SJSA1 (cell line): Measurements from ENCODE around the gene DNAH11. TPM values are rescaled to one million over a fixed set of nuclear protein-coding genes. Genes with fewer than 3 reads are reported as not detected.
"Not testable (repeated sequence)": the region's sequence is repeated elsewhere in the genome, so short reads cannot be mapped to it uniquely, and the experiment has no call there.

Experiments
- DNase-seq, 2 experiments: peaks; one replicate each; pipeline ENCODE4 v3.0.0-alpha.2; 2015 to 2020; ENCODE audit warnings: low spot score in 2 of 2, low read depth in 1 of 2
- H3K27ac ChIP-seq: fragments of 250-450 bp; sonication (Bioruptor Pico); 2 replicates; pipeline ENCODE4 v1.5.1; 2020; ENCODE audit warnings: mild to moderate bottlenecking, moderate library complexity
- H3K27me3 ChIP-seq: fragments of 250-450 bp; sonication (Bioruptor Pico); replicated peaks from 2 replicates; pipeline ENCODE4 v1.5.1; 2020; ENCODE audit warnings: mild to moderate bottlenecking, moderate library complexity
- H3K36me3 ChIP-seq: fragments of 250-450 bp; sonication (Bioruptor Pico); 2 replicates; pipeline ENCODE4 v1.5.1; 2020; ENCODE audit warnings: mild to moderate bottlenecking
- H3K4me1 ChIP-seq: fragments of 250-450 bp; sonication (Bioruptor Pico); replicated peaks from 2 replicates; pipeline ENCODE4 v1.6.1; 2021; ENCODE audit warnings: mild to moderate bottlenecking
- H3K4me3 ChIP-seq: fragments of 250-450 bp; sonication (Bioruptor Pico); 2 replicates; pipeline ENCODE4 v1.5.1; 2020; ENCODE audit warnings: mild to moderate bottlenecking
- H3K9me3 ChIP-seq: fragments of 250-450 bp; sonication (Bioruptor Pico); replicated peaks from 2 replicates; pipeline ENCODE4 v1.5.1; 2020; ENCODE audit warnings: mild to moderate bottlenecking
- total RNA-seq: library from RNA; depleted of rRNA; stranded (reverse); fragments of >200 nt; shearing (Covaris generic); gene quantifications from 2 replicates; pipeline ENCODE4 v1.2.3, GENCODE V29; 2014

The DNAH11 gene
- total RNA-seq, 1 experiment from 2014 or later, result 13.1 TPM

GRCh38 chr7:21819048-21819447 lies 276.2 kb downstream of the DNAH11 start:
- no peaks in the 10 kb centered on the region for H3K27me3 ChIP-seq
- no peak overlapping the region for H3K27ac ChIP-seq
- no peak for DNase-seq
- no peak overlapping the region for H3K4me3 ChIP-seq
- H3K9me3 ChIP-seq, result no peaks in the 10 kb centered on the region
- no peaks in the 10 kb centered on the region for H3K36me3 ChIP-seq
- no peaks in the 10 kb centered on the region for H3K4me1 ChIP-seq

GRCh38 chr7:21828841-21829240 lies 286.0 kb downstream of the DNAH11 start:
- Histone ChIP-seq H3K4me1 (no peaks in the 10 kb centered on the region), H3K9me3 (no peaks in the 10 kb centered on the region), H3K27me3 (0 out of 2 replicates have a peak, but pooled peaks cover 3% of the 10 kb centered on the region), H3K4me3 (no peak overlapping the region), H3K36me3 (no peaks in the 10 kb centered on the region), H3K27ac (no peak overlapping the region)
- no peak for DNase-seq

GRCh38 chr7:21829731-21830130 lies 286.9 kb downstream of the DNAH11 start:
- no peak for DNase-seq
- no peak overlapping the region for H3K4me3 ChIP-seq
- H3K27me3 ChIP-seq, result peaks cover 3% of the 10 kb centered on the region; the same call in 1 of the 2 replicates
- H3K27ac ChIP-seq, result no peak overlapping the region
- no peaks in the 10 kb centered on the region for H3K36me3 ChIP-seq
- H3K4me1 ChIP-seq, result no peaks in the 10 kb centered on the region
- no peaks in the 10 kb centered on the region for H3K9me3 ChIP-seq

GRCh38 chr7:21844742-21845141 lies 301.9 kb downstream of the DNAH11 start:
- no peak for DNase-seq
- Histone ChIP-seq H3K4me3 (no peak overlapping the region), H3K9me3 (no peaks in the 10 kb centered on the region)

DNA sequence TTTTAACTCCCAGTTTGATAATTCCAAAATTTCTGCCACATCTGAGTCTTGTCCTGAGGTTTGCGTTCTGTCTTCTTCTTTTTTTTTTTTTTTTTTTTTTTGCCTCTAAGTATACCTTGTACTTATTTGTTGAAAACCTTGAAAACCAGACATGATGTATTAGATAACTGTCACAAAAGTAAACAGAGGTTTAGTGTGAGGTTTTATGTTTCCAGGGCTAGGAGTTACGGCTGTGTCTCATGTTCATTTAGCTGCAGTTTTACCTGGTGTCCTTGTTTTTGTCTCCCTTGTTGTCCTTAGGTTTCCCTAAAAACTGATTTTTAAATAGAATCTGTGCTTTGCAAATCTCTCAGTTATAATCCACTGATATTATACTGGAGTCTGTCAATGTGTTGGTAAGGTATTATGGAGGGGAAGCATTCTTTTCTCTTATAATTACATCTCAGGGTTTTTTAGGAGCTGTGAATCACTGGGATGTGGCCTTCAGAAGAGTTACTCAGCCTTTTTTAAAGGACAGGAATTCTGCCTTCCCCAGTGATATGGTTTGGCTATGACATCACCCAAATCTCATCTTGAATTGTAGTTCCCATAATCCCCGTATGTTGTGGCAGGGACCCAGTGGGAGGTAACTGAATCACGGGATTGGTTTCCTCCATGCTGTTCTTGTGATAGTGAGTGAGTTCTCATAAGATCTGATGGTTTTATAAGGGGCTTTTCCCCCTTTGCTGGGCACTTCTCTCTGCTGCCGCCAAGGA lies 307.9 kb downstream of the DNAH11 start:
- DNase-seq, result no peak
- Histone ChIP-seq H3K4me1 (no peaks in the 10 kb centered on the region), H3K27me3 (no peaks in the 10 kb centered on the region), H3K4me3 (no peak overlapping the region), H3K9me3 (no peaks in the 10 kb centered on the region), H3K36me3 (no peaks in the 10 kb centered on the region), H3K27ac (no peak overlapping the region)

More at GRCh38 chr7:21844742-21845141, 301.9 kb downstream of the DNAH11 start:
- Histone ChIP-seq H3K27me3 (no peaks in the 10 kb centered on the region), H3K4me1 (no peaks in the 10 kb centered on the region), H3K27ac (no peak overlapping the region), H3K36me3 (no peaks in the 10 kb centered on the region)

DNA sequence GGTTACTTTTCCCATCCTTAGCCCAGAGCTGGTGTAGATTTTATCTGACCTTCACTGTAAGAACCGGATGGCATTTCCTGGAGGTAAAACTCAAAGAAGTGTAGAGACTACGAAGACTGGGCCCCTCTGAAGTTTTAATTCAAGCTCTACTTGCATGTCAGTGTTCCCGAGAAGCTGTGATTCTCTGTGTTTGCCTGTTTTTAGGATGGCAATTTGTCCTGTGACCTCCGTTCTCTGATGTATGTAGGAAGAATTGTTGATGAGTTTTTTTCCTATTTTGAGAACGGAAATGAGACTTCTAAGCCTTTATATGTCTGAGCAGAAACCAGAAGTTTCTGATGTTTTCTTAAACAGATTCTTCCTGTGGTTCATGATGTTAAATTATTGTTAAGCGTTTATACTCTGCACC lies 308.7 kb downstream of the DNAH11 start:
- Histone ChIP-seq H3K9me3 (no peaks in the 10 kb centered on the region), H3K4me1 (no peaks in the 10 kb centered on the region), H3K27ac (no peak overlapping the region), H3K36me3 (no peaks in the 10 kb centered on the region), H3K27me3 (no peaks in the 10 kb centered on the region), H3K4me3 (no peak overlapping the region)
- DNase-seq, result no peak

GRCh38 chr7:21865631-21866204 lies 322.9 kb downstream of the DNAH11 start:
- not testable (repeated sequence) for H3K9me3 ChIP-seq, H3K27me3 ChIP-seq, H3K36me3 ChIP-seq, H3K4me3 ChIP-seq, H3K27ac ChIP-seq, DNase-seq, H3K4me1 ChIP-seq

DNA sequence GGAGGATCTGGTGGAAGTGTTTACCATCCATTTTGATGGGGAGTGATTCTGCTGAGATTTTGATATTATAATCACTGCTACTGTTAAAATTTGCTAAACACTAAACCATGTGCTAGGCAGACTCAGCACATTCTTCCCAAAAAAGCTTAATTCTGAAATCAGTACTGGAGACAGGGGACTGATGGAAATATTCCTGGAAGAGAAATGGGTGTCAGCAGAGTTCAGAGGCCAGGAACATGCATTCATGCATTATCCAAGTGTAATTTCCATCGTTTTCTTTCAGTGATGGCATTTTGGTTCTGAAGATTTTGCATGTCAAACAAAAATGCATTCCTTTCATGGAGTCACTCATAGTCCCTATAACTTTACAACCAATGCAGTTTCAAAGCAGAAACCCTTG lies 323.9 kb downstream of the DNAH11 start:
- Histone ChIP-seq H3K27ac (no peak overlapping the region), H3K27me3 (no peaks in the 10 kb centered on the region)
- no peak for DNase-seq

GRCh38 chr7:21867226-21867625 lies 324.4 kb downstream of the DNAH11 start:
- H3K27me3 ChIP-seq, result no peaks in the 10 kb centered on the region
- no peaks in the 10 kb centered on the region for H3K4me1 ChIP-seq
- H3K9me3 ChIP-seq, result no peaks in the 10 kb centered on the region
- H3K36me3 ChIP-seq, result no peaks in the 10 kb centered on the region
- H3K27ac ChIP-seq, result no peak overlapping the region
- no peak for DNase-seq
- H3K4me3 ChIP-seq, result no peak overlapping the region

More for the DNA sequence above, 323.9 kb downstream of the DNAH11 start:
- Histone ChIP-seq H3K4me1 (no peaks in the 10 kb centered on the region), H3K4me3 (no peak overlapping the region), H3K9me3 (no peaks in the 10 kb centered on the region), H3K36me3 (no peaks in the 10 kb centered on the region)

DNA sequence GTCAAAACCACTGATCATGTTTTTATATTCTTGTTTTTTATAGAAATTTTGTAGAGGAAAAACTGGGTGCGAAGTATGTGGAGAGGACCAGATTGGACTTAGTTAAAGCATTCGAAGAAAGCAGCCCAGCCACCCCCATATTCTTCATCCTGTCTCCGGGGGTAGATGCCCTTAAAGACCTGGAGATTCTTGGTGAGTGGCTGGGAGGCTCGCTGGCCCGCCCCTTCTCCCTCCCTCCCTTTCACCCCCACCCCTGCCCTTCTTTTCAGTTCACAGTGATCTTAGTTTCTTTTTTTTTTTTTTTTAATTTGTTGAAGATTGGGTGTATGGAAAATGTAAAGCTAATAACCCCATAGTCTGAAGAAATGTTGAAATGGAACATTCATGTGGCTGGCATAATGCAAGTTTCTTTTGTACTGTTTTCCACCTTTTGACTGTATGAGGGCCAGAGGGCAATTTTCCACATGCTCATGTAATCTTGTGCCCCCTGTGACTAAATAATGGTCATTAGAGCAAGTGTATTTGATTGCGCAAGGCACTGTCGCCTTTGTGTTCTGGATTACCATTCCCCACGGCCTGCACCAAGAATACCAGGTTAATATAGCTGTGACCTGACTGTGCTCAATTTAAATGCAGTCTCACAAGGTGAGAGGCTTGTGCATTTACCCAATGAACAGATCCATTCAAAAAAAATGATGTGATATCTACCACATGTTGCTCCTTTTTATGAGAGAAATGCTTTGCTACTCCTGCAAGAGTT lies 325.2 kb downstream of the DNAH11 start:
- Histone ChIP-seq H3K4me1 (no peaks in the 10 kb centered on the region), H3K27me3 (no peaks in the 10 kb centered on the region), H3K27ac (no peak overlapping the region), H3K4me3 (no peak overlapping the region), H3K36me3 (no peaks in the 10 kb centered on the region), H3K9me3 (no peaks in the 10 kb centered on the region)
- DNase-seq, result no peak

- H3K4me3 ChIP-seq, result no peak overlapping the region
- no peaks in the 10 kb centered on the region for H3K9me3 ChIP-seq
- no peaks in the 10 kb centered on the region for H3K27me3 ChIP-seq
- H3K36me3 ChIP-seq, result no peaks in the 10 kb centered on the region
- no peak overlapping the region for H3K27ac ChIP-seq
- no peak for DNase-seq
- H3K4me1 ChIP-seq, result no peaks in the 10 kb centered on the region
Observed at GRCh38 chr7:21868576-21868850, 325.7 kb downstream of the DNAH11 start.

DNA sequence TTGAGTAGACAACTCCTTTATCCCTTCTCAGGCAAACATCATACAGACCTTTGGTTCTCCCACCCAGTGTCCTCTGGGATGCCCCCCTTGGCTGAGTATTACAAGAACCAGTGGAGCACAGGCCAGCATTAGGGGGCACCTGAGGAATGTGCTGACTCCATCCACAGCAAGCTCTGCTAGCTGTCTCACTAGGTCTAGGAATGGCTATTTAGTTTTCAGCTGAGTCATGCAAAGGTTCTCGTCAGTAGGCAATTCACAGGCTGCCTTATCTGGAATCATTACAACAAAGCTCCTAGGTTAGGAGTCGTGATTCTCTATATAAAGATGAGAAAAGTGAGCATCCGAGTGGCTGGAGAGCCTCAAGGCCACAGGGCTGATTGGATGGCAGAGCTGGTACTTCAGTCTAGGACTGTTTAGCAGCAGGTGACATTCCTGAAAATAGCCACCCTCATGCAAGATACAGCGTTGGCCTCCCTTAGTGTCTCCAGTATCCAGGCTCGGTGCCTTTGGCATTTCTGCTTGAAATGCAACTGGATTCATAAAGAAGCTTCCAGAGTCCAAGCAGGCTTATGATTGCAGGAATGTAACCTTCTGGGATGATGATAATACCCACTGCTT lies 327.1 kb downstream of the DNAH11 start:
- Histone ChIP-seq H3K36me3 (no peaks in the 10 kb centered on the region), H3K27ac (no peak overlapping the region), H3K9me3 (no peaks in the 10 kb centered on the region), H3K4me1 (no peaks in the 10 kb centered on the region), H3K27me3 (no peaks in the 10 kb centered on the region), H3K4me3 (no peak overlapping the region)
- DNase-seq, result no peak

DNA sequence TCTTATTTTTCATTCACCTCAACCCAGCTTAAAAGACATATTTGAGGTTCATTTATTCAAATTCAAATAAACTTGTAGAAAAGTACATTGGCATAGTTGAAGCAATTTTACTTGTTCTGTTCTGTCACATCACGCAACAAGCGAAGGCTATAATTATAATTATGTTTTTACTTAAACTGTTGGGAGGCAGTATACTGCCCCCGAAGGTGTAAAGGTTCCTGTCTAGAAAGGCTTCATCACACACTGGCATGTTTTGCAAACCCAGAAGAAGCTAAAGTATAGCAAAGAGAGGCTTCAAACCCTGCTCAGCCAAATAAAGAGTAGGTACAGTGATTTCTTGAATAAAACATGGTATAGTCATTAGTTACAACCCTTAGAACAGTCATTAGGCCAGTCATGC lies 340.2 kb downstream of the DNAH11 start:
- Histone ChIP-seq H3K36me3 (no peaks in the 10 kb centered on the region), H3K27ac (no peak overlapping the region), H3K4me3 (no peak overlapping the region), H3K9me3 (no peaks in the 10 kb centered on the region), H3K4me1 (no peaks in the 10 kb centered on the region), H3K27me3 (0 out of 2 replicates have a peak, but pooled peaks cover 5% of the 10 kb centered on the region)
- DNase-seq, result no peak

DNA sequence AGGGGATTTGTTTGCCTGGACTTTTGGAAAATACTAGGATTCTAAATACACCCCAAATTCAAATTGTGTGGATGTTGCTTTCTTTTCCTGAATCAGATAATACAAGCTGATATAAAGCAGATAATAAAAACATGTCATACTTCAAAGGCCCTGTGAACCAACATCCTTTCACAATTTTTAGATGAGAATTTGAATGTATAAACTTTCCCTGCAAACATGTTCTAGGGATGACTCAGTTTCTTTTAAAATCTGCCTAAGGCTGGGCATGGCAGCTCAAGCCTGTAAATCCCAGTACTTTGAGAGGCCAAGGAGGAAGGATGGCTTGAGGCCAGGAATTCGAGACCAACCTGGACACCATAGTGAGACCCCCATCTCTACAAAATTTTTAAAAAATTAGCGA lies 340.7 kb downstream of the DNAH11 start:
- not testable (repeated sequence) for H3K9me3 ChIP-seq, H3K36me3 ChIP-seq

More for the DNA sequence above, 340.7 kb downstream of the DNAH11 start:
- H3K4me1 ChIP-seq, H3K27me3 ChIP-seq, H3K4me3 ChIP-seq, H3K27ac ChIP-seq, DNase-seq: not testable (repeated sequence)
